Myocyte (in vitro differentiated cells): ENCODE measurements around the gene ABHD1. TPM values are rescaled to one million over a fixed set of nuclear protein-coding genes. Genes with fewer than 3 reads are reported as not detected.

Experiments
- DNase-seq: peaks from one replicate; pipeline ENCODE4 v3.0.0-alpha.2; 2012; ENCODE audit warnings: low read depth
- total RNA-seq: library from RNA; depleted of rRNA; stranded (reverse); fragments of >200 nt; gene quantifications from 2 replicates; pipeline ENCODE4 v1.2.3, GENCODE V29; 2014

ABHD1 gene
- total RNA-seq, 1 donor from 2014 or later, result not detected

DNA sequence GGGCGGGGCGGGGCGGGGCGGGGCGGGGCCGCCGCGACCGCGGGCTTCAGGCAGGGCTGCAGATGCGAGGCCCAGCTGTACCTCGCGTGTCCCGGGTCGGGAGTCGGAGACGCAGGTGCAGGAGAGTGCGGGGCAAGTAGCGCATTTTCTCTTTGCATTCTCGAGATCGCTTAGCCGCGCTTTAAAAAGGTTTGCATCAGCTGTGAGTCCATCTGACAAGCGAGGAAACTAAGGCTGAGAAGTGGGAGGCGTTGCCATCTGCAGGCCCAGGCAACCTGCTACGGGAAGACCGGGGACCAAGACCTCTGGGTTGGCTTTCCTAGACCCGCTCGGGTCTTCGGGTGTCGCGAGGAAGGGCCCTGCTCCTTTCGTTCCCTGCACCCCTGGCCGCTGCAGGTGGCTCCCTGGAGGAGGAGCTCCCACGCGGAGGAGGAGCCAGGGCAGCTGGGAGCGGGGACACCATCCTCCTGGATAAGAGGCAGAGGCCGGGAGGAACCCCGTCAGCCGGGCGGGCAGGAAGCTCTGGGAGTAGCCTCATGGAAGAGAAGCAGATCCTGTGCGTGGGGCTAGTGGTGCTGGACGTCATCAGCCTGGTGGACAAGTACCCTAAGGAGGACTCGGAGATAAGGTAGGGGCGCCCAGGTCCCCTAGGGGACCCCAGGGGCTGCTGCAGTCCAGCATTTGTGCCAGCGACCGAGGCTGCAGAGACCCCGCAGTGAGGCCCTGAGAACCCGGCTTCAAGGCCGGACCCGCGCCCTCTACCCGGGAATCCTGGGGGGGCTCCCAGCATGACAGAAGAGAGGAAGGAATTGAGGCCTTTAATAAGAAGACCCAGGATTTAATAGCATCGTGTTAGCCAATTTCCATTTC lies 36.7 kb upstream of the ABHD1 start, which contains the start of gene KHK:
Gene KHK (plus strand): TSS at position 49 of the 870 bp plus-strand sequence. CDS start 488 bp downstream, at position 537.
- DNase-seq, result no peak

GRCh38 chr2:27087823-27088410 lies 35.7 kb upstream of the ABHD1 start:
- DNase-seq, result no peak

- no peak for DNase-seq
These were observed 35.0 kb upstream of the ABHD1 start for GRCh38 chr2:27088634-27089033.

DNA sequence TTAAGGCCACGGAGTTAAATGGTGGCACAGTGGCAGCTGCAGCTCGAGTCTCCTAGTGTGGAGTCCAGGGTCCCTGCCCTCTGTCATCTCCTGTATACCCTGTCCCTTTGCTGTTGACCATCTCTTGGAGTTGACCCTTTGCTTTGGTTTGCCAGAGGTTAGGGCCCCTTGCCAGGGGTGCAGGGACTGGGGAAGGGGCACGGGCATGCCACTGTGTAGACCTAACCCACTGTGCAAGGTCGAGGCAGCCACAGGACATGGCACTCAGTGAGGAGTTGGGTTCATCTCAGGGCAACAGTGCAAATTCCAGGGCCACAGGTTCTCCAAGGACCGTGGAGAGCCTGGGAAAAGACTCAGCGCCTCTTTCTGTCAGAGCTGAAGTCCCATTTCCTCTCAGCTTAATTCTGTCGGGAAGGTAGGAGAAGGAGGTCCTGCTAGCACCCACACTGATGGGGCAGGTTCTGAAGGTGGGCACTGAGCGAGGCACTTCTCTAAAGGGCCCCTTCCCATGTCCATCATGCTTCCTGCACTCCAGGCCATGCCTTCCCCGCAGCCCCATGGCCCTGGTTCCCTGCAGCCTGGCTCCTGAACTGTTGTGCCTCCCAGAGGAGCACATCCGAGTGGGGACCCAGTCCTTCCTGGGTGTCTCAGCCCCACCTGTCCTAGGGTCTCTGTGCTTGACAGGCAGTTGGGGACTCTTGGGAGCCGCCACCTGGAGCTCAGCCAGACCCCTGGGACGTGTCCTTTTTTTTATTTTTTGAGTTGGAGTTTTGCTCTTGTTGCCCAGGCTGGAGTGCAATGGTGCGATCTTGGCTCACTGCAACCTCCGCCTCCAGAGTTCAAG lies 34.3 kb upstream of the ABHD1 start:
- no peak for DNase-seq

GRCh38 chr2:27091746-27092695 lies 31.6 kb upstream of the ABHD1 start:
- no peak for DNase-seq

GRCh38 chr2:27092696-27093429 lies 30.8 kb upstream of the ABHD1 start:
- DNase-seq, result no peak

GRCh38 chr2:27093430-27094352 lies 29.9 kb upstream of the ABHD1 start:
- DNase-seq, result no peak

DNA sequence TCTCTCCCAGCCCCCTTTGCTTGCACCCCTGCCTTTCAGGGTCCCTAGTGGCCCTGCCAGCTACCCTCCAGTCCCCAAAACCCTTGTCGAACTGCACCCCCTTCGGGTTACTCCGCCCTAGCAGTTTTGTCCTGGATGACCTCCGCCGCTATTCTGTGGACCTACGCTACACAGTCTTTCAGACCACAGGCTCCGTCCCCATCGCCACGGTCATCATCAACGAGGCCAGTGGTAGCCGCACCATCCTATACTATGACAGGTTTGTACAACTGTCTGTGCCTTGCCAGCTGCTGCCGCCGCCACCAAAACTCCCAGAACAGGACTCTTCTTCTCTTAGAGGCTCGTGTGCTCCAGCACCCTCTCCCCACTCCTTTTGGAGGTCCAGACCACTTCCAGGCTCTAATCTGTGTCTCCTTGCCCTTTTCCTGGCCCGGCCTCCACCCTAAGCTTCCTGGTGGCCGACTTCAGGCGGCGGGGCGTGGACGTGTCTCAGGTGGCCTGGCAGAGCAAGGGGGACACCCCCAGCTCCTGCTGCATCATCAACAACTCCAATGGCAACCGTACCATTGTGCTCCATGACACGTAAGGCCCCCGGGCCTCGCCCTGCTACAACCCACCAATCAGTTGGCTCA lies 29.1 kb upstream of the ABHD1 start:
- no peak for DNase-seq

- no peak for DNase-seq
These were observed 28.2 kb upstream of the ABHD1 start for GRCh38 chr2:27095427-27095744.

GRCh38 chr2:27095745-27096651 lies 27.6 kb upstream of the ABHD1 start:
- peak; percentile 78 for DNase-seq

- no peak for DNase-seq
These were observed 26.8 kb upstream of the ABHD1 start for GRCh38 chr2:27096748-27097297.

GRCh38 chr2:27097341-27097740 lies 26.3 kb upstream of the ABHD1 start:
- DNase-seq, result no peak

DNA sequence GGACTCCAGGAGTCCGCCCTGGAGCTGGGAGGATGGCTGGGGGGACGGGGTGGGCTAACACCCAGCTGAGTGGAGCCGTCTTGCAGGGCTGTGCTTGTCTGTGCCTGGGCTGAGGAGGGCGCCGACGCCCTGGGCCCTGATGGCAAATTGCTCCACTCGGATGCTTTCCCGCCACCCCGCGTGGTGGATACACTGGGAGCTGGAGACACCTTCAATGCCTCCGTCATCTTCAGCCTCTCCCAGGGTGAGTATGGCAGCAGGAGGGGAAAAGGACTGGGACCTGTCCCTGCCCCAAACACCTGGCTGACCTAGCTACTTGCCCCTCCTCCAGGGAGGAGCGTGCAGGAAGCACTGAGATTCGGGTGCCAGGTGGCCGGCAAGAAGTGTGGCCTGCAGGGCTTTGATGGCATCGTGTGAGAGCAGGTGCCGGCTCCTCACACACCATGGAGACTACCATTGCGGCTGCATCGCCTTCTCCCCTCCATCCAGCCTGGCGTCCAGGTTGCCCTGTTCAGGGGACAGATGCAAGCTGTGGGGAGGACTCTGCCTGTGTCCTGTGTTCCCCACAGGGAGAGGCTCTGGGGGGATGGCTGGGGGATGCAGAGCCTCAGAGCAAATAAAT lies 24.2 kb upstream of the ABHD1 start:
- no peak for DNase-seq

DNA sequence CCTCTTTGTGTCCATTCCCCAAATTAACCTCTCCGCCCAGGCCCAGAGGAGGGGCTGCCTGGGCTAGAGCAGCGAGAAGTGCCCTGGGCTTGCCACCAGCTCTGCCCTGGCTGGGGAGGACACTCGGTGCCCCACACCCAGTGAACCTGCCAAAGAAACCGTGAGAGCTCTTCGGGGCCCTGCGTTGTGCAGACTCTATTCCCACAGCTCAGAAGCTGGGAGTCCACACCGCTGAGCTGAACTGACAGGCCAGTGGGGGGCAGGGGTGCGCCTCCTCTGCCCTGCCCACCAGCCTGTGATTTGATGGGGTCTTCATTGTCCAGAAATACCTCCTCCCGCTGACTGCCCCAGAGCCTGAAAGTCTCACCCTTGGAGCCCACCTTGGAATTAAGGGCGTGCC lies 23.6 kb upstream of the ABHD1 start:
- no peak for DNase-seq

DNA sequence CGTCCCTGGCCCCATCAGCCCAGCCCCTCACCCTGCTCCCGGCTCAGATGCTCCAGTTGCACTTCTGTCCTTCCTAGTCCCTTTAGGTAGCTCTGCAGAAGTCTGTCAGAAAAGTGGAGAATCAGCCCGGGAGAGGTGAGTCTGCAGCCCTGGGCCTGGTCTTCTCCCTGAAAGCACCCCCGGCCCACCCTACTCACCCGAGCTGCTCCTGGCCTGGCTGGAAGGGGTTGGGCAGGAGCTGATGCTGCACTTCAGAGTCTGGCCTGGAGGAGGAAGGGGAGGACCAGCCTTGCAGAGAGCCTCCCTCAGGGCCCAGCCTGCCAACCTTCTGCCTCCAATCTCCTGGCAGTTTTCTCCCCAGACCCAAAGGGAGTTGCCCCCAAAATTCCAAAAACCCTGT lies 21.3 kb upstream of the ABHD1 start:
- no peak for DNase-seq

- DNase-seq, result no peak
These were observed 17.6 kb upstream of the ABHD1 start for GRCh38 chr2:27105981-27106380.

GRCh38 chr2:27108221-27108620 lies 15.4 kb upstream of the ABHD1 start:
- DNase-seq, result no peak
